ENCODE results near the gene SGCD. TPM values are rescaled to one million over a fixed set of nuclear protein-coding genes. Genes with fewer than 3 reads are reported as not detected.

Gene SGCD
- polyA plus RNA-seq, 1 of the 3 experiments (the other 2 are of a cell fraction) = 0.87 TPM

GRCh38 chr5:156759156-156759555 lies 432.2 kb downstream of the SGCD start:
- TF ChIP-seq TAF1 (IDR thresholded peaks at IDR 0.05; ENCODE audit: borderline replicate concordance, low read depth, low read length) (no peak), FOXM1 (IDR thresholded peaks at IDR 0.05; ENCODE audit: low read depth) (no peak), JUND (IDR thresholded peaks at IDR 0.05) (no peak), CHD2 (IDR thresholded peaks at IDR 0.05; ENCODE audit: low read length, partially characterized antibody) (no peak), NRF1 (IDR thresholded peaks at IDR 0.05; ENCODE audit: low read depth, low read length) (no peak)
- H3F3A ChIP-seq (replicated peaks; ENCODE audit: insufficient read depth) = no peaks in the 10 kb centered on the region
- ChIA-PET CTCF (interaction anchor here (1.4 kb wide), 1 partner anchor 54 kb away, joined by 4 read pairs; no protein-coding TSS in a partner anchor), POLR2A (no interaction called here)
- H3K27ac ChIP-seq (ENCODE audit: low read depth in 2 of 2, low read length in 1 of 2) = no peak overlapping the region
- no peaks in the 10 kb centered on the region for H4K20me1 ChIP-seq (ENCODE audit: insufficient read depth)
- H3K9me3 ChIP-seq = no peaks in the 10 kb centered on the region
- no peaks in the 10 kb centered on the region for H3K9me2 ChIP-seq
- no peak for DNase-seq
- H3K79me2 ChIP-seq (ENCODE audit: insufficient read depth) = no peaks in the 10 kb centered on the region
- no peak overlapping the region for H3K4me2 ChIP-seq
- H2AFZ ChIP-seq (ENCODE audit: low read depth) = no peak overlapping the region
- no peaks in the 10 kb centered on the region for H3K27me3 ChIP-seq (ENCODE audit: insufficient read depth)
- H3K4me1 ChIP-seq (ENCODE audit: control insufficient read depth in 1 of 2, insufficient read depth in 2 of 2, low read depth in 1 of 2, low read length in 1 of 2) = no peaks in the 10 kb centered on the region
- no peak overlapping the region for H3K4me3 ChIP-seq (ENCODE audit: low read depth in 2 of 2, low read length in 1 of 2)
- H3K9ac ChIP-seq = no peak overlapping the region
- H3K36me3 ChIP-seq (replicated peaks in 1 of 2; ENCODE audit: control insufficient read depth in 1 of 2, insufficient read depth in 2 of 2, low read length in 1 of 2) = no peaks in the 10 kb centered on the region
- WGBS (ENCODE audit: low lambda C conversion rate) = 59% methylated on average over 11 of the region's 11 CpGs

- H3K36me3 ChIP-seq (replicated peaks in 1 of 2; ENCODE audit: control insufficient read depth in 1 of 2, insufficient read depth in 2 of 2, low read length in 1 of 2) = no peaks in the 10 kb centered on the region
- no peaks in the 10 kb centered on the region for H3K9me2 ChIP-seq
- no peak overlapping the region for H2AFZ ChIP-seq (ENCODE audit: low read depth)
- no peaks in the 10 kb centered on the region for H3K27me3 ChIP-seq (ENCODE audit: insufficient read depth)
- TF ChIP-seq RXRA (IDR thresholded peaks at IDR 0.05; ENCODE audit: borderline replicate concordance, low read depth) (no peak), USF2 (IDR thresholded peaks at IDR 0.05; ENCODE audit: borderline replicate concordance, low read depth, low read length) (no peak), FOSL2 (IDR thresholded peaks at IDR 0.05; ENCODE audit: borderline replicate concordance, low read depth) (no peak), YY1 (IDR thresholded peaks at IDR 0.05; ENCODE audit: low read depth) (no peak), EZH2phosphoT487 (IDR thresholded peaks at IDR 0.05; ENCODE audit: borderline replicate concordance, low read depth) (no peak), GATA2 (CRISPR knock-in tag; IDR thresholded peaks at IDR 0.05) (no peak), SMC3 (IDR thresholded peaks at IDR 0.05; ENCODE audit: low read depth, low read length) (no peak)
- H3K79me2 ChIP-seq (ENCODE audit: insufficient read depth) = no peaks in the 10 kb centered on the region
- H3K27ac ChIP-seq (ENCODE audit: low read depth in 2 of 2, low read length in 1 of 2) = no peak overlapping the region
- no peak overlapping the region for H3K4me2 ChIP-seq
- no peaks in the 10 kb centered on the region for H3K9me3 ChIP-seq
- no peaks in the 10 kb centered on the region for H4K20me1 ChIP-seq (ENCODE audit: insufficient read depth)
- H3F3A ChIP-seq (replicated peaks; ENCODE audit: insufficient read depth) = no peaks in the 10 kb centered on the region
- no peaks in the 10 kb centered on the region for H3K4me1 ChIP-seq (ENCODE audit: control insufficient read depth in 1 of 2, insufficient read depth in 2 of 2, low read depth in 1 of 2, low read length in 1 of 2)
- DNase-seq = no peak
- ChIA-PET POLR2A (no interaction called here), CTCF (no interaction called here)
- no peak overlapping the region for H3K9ac ChIP-seq
- H3K4me3 ChIP-seq (ENCODE audit: low read depth in 2 of 2, low read length in 1 of 2) = no peak overlapping the region
Observed at GRCh38 chr5:156762771-156763170, 435.8 kb downstream of the SGCD start.

All from SK-N-SH (cell line).